ENCODE results near the gene INSL3. TPM values are rescaled to one million over a fixed set of nuclear protein-coding genes. Genes with fewer than 3 reads are reported as not detected.
A peak's percentile ranks its signal among the peaks of the same experiment; 100 is the strongest.

Gene INSL3
- total and polyA plus RNA-seq, 2 of the 8 experiments (the other 6 are each of a cell fraction or from before 2014, with no cell fraction given) = 0.41 to 1.5 TPM

- TF ChIP-seq, protein P1, sequence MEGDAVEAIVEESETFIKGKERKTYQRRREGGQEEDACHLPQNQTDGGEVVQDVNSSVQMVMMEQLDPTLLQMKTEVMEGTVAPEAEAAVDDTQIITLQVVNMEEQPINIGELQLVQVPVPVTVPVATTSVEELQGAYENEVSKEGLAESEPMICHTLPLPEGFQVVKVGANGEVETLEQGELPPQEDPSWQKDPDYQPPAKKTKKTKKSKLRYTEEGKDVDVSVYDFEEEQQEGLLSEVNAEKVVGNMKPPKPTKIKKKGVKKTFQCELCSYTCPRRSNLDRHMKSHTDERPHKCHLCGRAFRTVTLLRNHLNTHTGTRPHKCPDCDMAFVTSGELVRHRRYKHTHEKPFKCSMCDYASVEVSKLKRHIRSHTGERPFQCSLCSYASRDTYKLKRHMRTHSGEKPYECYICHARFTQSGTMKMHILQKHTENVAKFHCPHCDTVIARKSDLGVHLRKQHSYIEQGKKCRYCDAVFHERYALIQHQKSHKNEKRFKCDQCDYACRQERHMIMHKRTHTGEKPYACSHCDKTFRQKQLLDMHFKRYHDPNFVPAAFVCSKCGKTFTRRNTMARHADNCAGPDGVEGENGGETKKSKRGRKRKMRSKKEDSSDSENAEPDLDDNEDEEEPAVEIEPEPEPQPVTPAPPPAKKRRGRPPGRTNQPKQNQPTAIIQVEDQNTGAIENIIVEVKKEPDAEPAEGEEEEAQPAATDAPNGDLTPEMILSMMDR (IDR thresholded peaks at IDR 0.05; ENCODE audit: control extremely low read depth in 1 of 3, insufficient read depth in 1 of 3, low read depth in 1 of 3, low read length in 3 of 3) = no peak
- TF ChIP-seq POLR2A (IDR thresholded peaks at IDR 0.05; ENCODE audit: control extremely low read depth in 1 of 2, low read depth in 2 of 2, low read length in 2 of 2) = no peak; a peak in 1 of 3 replicates
- TF ChIP-seq CTBP2 (IDR thresholded peaks at IDR 0.05; ENCODE audit: borderline replicate concordance, insufficient read depth, insufficient read length, low read length) = no peak
- TF ChIP-seq KDM5A (IDR thresholded peaks at IDR 0.05; ENCODE audit: low read length) = no peak
- TF ChIP-seq SP1 (IDR thresholded peaks at IDR 0.05; ENCODE audit: low read depth, low read length) = peak; percentile 78; the same call in 1 of the 2 replicates
- TF ChIP-seq GABPA (IDR thresholded peaks at IDR 0.05; ENCODE audit: borderline replicate concordance, insufficient read depth, low read length) = no peak
- TF ChIP-seq YY1 (IDR thresholded peaks at IDR 0.05; ENCODE audit: low read depth, low read length) = no peak
- 0 out of 2 replicates have a peak, but pooled peaks have one; percentile 6 for TF ChIP-seq TAF1 (IDR thresholded peaks at IDR 0.05; ENCODE audit: low read depth, low read length)
- no peak for TF ChIP-seq SUZ12 (IDR thresholded peaks at IDR 0.05; ENCODE audit: low read length)
- TF ChIP-seq CHD2 (IDR thresholded peaks at IDR 0.05; ENCODE audit: low read length) = no peak
- no peak for TF ChIP-seq CBX8 (IDR thresholded peaks at IDR 0.05; ENCODE audit: borderline replicate concordance, low read depth, low read length)
- no peak for TF ChIP-seq POU5F1 (IDR thresholded peaks at IDR 0.05; ENCODE audit: low read depth, low read length)
- TF ChIP-seq RBBP5 (IDR thresholded peaks at IDR 0.05; ENCODE audit: borderline replicate concordance, low read depth, low read length) = no peak
- TF ChIP-seq BRCA1 (IDR thresholded peaks at IDR 0.05; ENCODE audit: low read depth, low read length) = no peak
- TF ChIP-seq HDAC2 (IDR thresholded peaks at IDR 0.05; ENCODE audit: borderline replicate concordance in 1 of 2, low read depth in 2 of 2, low read length in 2 of 2) = peak in 1 of 2 experiments; percentile 53; a peak in 1 of 4 replicates
- no peak for TF ChIP-seq JUND (IDR thresholded peaks at IDR 0.05; ENCODE audit: low read length)
- TF ChIP-seq KDM4A (IDR thresholded peaks at IDR 0.05; ENCODE audit: low read depth, low read length, severe bottlenecking) = peak; percentile 91
- TF ChIP-seq PHF8 (conservative IDR thresholded peaks at IDR 0.05; ENCODE audit: low read depth, low read length) = peak; percentile 62
- TF ChIP-seq, protein P2, sequence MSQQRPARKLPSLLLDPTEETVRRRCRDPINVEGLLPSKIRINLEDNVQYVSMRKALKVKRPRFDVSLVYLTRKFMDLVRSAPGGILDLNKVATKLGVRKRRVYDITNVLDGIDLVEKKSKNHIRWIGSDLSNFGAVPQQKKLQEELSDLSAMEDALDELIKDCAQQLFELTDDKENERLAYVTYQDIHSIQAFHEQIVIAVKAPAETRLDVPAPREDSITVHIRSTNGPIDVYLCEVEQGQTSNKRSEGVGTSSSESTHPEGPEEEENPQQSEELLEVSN (IDR thresholded peaks at IDR 0.05) = peak; percentile 90
- no peak; the same call in 1 of the 2 replicates for TF ChIP-seq CREB1 (IDR thresholded peaks at IDR 0.05)
- TF ChIP-seq SIRT6 (IDR thresholded peaks at IDR 0.05; ENCODE audit: low read length) = no peak
These were observed 20.7 kb upstream of the INSL3 start (continued) for GRCh38 chr19:17841810-17842662.

Measured in H1 (cell line).